ENCODE measurements around the gene EXO5. TPM values are rescaled to one million over a fixed set of nuclear protein-coding genes. Genes with fewer than 3 reads are reported as not detected.

Gene EXO5
- 7.0 and 7.2 TPM in 2 replicates for total RNA-seq

GRCh38 chr1:40508375-40509341 is at the start of gene EXO5:
TSS of gene EXO5 (plus strand) at chr1:40508767. CDS start at chr1:40514545, 5,778 bp downstream.

GRCh38 chr1:40476924-40477677 is 31.5 kb upstream of the EXO5 start, which contains the start of gene ZFP69:
TSS of gene ZFP69 (plus strand) at chr1:40477290. CDS start at chr1:40479362, 2,072 bp downstream.

GRCh38 chr1:40531381-40532061 is 23.0 kb downstream of the EXO5 start, which contains the start of gene ZNF684:
TSS of gene ZNF684 (plus strand) at chr1:40531637. CDS start at chr1:40533167, 1,530 bp downstream.

Other genes starting within 250 kb of the EXO5 start
- 1.5 and 2.0 TPM in 2 replicates for gene COL9A2, start 191.5 kb upstream of the EXO5 start, total RNA-seq
- gene SMAP2, start 135.0 kb upstream of the EXO5 start, total RNA-seq = 22.7 and 26.4 TPM in 2 replicates
- 2.3 and 3.9 TPM in 2 replicates for gene ZFP69B, start 58.3 kb upstream of the EXO5 start, total RNA-seq
- 0.54 and 1.6 TPM in 2 replicates for gene ZFP69, start 31.5 kb upstream of the EXO5 start, total RNA-seq
- 1.6 and 4.0 TPM in 2 replicates for gene ZNF684, start 22.9 kb downstream of the EXO5 start, total RNA-seq
- gene RIMS3, start 156.9 kb downstream of the EXO5 start, total RNA-seq = 0.18 and 0.49 TPM in 2 replicates
- gene NFYC, start 182.9 kb downstream of the EXO5 start, total RNA-seq = 25.6 and 29.5 TPM in 2 replicates